HFF-Myc (cell line): ENCODE data around the gene NBEA.
"Not testable (repeated sequence)": the region's sequence is repeated elsewhere in the genome, so short reads cannot be mapped to it uniquely, and the experiment has no call there.

Source experiments
- DNase-seq: peaks from one replicate; pipeline ENCODE4 v3.0.0-alpha.2; 2011; ENCODE audit warnings: low read depth; ENCODE audit errors: extremely low read depth
- H3K4me3 ChIP-seq: replicated peaks from 2 replicates; pipeline ENCODE4 v1.5.1; 2011; ENCODE audit warnings: low read depth, mild to moderate bottlenecking, control low read depth, low read length
- CTCF ChIP-seq: IDR thresholded peaks from 2 replicates; pipeline ENCODE4 v1.5.1; 2012; ENCODE audit warnings: mild to moderate bottlenecking, low read depth, low read length, control low read depth; ENCODE audit errors: missing control alignments

Gene NBEA

GRCh38 chr13:34911159-34911558 lies 30.9 kb upstream of the NBEA start:
- peak; percentile 7 for DNase-seq
- TF ChIP-seq CTCF, result no peak
- no peak overlapping the region for H3K4me3 ChIP-seq

GRCh38 chr13:34913040-34913439 lies 29.0 kb upstream of the NBEA start:
- TF ChIP-seq CTCF, result no peak
- DNase-seq, result no peak
- H3K4me3 ChIP-seq, result no peak overlapping the region

- TF ChIP-seq CTCF, result no peak
- no peak for DNase-seq
- no peak overlapping the region for H3K4me3 ChIP-seq
Measured at GRCh38 chr13:34914416-34914815, 27.7 kb upstream of the NBEA start.

GRCh38 chr13:34926508-34926907 lies 15.6 kb upstream of the NBEA start:
- no peak overlapping the region for H3K4me3 ChIP-seq
- no peak for TF ChIP-seq CTCF
- DNase-seq, result no peak

GRCh38 chr13:34928676-34929075 lies 13.4 kb upstream of the NBEA start:
- not testable (repeated sequence) for H3K4me3 ChIP-seq

GRCh38 chr13:34931572-34931971 lies 10.5 kb upstream of the NBEA start:
- TF ChIP-seq CTCF, result no peak
- no peak overlapping the region for H3K4me3 ChIP-seq
- no peak for DNase-seq

More at GRCh38 chr13:34928676-34929075, 13.4 kb upstream of the NBEA start:
- not testable (repeated sequence) for DNase-seq

GRCh38 chr13:34933349-34933748 lies 8.7 kb upstream of the NBEA start:
- no peak for DNase-seq
- H3K4me3 ChIP-seq, result no peak overlapping the region
- TF ChIP-seq CTCF, result no peak
